Nephron progenitor cell (in vitro differentiated cells): ENCODE measurements around the gene SLC25A45.

Experiments
- DNase-seq: peaks from one replicate; pipeline ENCODE4 v3.0.0; 2021
- H3K27ac Mint-ChIP-seq: 2 replicates; pipeline ENCODE4 v1.8.0; 2021; ENCODE audit warnings: mild to moderate bottlenecking, moderate library complexity, mixed read lengths
- H3K27me3 Mint-ChIP-seq: 2 replicates; pipeline ENCODE4 v1.8.0; 2021; ENCODE audit warnings: mild to moderate bottlenecking, low read depth, mixed read lengths; ENCODE audit not compliant: poor library complexity
- H3K36me3 Mint-ChIP-seq: 2 replicates; pipeline ENCODE4 v1.8.0; 2021; ENCODE audit warnings: low read depth, mixed read lengths
- H3K4me1 Mint-ChIP-seq: 2 replicates; pipeline ENCODE4 v1.8.0; 2021; ENCODE audit warnings: mixed read lengths
- H3K4me3 Mint-ChIP-seq: 2 replicates; pipeline ENCODE4 v1.8.0; 2021; ENCODE audit warnings: mild to moderate bottlenecking, moderate library complexity, mixed read lengths
- H3K9me3 Mint-ChIP-seq: 2 replicates; pipeline ENCODE4 v1.8.0; 2021; ENCODE audit warnings: mild to moderate bottlenecking, moderate library complexity, mixed read lengths
- TF ChIP-seq, protein P1 (sequence below): fragments of 200-600 bp; sonication (generic); IDR thresholded peaks from 2 replicates; pipeline ENCODE4 v1.5.0; 2021; ENCODE audit warnings: antibody characterized with exemption

Gene SLC25A45

GRCh38 chr11:65388731-65389130 is 6.3 kb upstream of the SLC25A45 start:
- peaks cover 3% of the 10 kb centered on the region for H3K27me3 Mint-ChIP-seq
- H3K9me3 Mint-ChIP-seq, result no peaks in the 10 kb centered on the region
- TF ChIP-seq, protein P1, sequence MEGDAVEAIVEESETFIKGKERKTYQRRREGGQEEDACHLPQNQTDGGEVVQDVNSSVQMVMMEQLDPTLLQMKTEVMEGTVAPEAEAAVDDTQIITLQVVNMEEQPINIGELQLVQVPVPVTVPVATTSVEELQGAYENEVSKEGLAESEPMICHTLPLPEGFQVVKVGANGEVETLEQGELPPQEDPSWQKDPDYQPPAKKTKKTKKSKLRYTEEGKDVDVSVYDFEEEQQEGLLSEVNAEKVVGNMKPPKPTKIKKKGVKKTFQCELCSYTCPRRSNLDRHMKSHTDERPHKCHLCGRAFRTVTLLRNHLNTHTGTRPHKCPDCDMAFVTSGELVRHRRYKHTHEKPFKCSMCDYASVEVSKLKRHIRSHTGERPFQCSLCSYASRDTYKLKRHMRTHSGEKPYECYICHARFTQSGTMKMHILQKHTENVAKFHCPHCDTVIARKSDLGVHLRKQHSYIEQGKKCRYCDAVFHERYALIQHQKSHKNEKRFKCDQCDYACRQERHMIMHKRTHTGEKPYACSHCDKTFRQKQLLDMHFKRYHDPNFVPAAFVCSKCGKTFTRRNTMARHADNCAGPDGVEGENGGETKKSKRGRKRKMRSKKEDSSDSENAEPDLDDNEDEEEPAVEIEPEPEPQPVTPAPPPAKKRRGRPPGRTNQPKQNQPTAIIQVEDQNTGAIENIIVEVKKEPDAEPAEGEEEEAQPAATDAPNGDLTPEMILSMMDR, result no peak
- no peak for DNase-seq
- no peak overlapping the region for H3K27ac Mint-ChIP-seq
- peaks cover 62% of the 10 kb centered on the region for H3K4me1 Mint-ChIP-seq
- H3K36me3 Mint-ChIP-seq, result no peaks in the 10 kb centered on the region
- peak overlapping the region; percentile 48 for H3K4me3 Mint-ChIP-seq

DNA sequence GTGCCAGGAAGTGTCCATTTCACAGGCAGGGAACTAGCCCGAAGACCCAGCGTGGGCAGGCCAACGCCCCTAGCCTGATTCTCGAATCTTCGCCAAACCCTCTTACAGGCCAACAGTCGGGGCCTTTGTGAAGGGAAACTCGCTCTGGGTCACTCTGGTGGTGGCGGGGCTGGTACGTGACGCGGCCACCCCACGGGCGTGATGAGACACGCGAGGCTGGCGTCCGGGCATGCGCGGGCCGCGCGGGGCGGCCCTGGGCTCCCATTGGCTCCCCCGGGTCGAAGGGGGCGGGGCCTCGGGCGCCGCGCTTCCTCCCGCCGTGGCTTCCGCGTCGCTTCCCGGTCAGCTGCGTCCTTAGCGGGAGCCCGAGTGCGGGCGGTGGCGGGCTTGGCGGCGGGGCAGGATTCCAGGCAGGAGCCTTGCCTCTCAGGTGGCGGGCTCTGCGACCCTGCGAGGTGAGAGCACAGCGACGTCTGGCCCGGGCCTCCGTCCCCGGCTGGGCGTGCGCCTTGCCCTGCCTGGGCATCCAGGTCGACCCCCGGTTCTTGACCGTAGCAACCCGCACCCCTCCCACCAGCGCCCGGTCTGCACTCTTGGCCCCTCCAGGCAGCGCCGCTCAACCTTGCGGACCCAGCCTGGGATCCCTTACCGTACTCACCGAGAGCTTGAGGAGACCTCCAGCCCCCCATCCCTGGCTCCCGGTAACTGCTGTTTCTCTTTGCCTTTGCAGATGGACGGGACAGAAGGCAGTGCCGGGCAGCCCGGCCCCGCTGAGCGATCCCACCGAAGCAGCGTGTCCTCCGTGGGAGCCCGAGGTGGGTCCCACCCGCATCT is 4.1 kb upstream of the SLC25A45 start, which contains the start of gene FRMD8:
TSS of gene FRMD8 (plus strand) at position 331 of the 834 bp plus-strand sequence. CDS start at position 731, 400 bp downstream.
- DNase-seq, result peak; percentile 92
- TF ChIP-seq, protein P1, result no peak
- Mint-ChIP-seq H3K4me1 (peaks cover 69% of the 10 kb centered on the region), H3K27ac (no peak within 1 kb of the TSS), H3K4me3 (peak within 1 kb of the TSS; percentile 87), H3K9me3 (no peaks in the 10 kb centered on the region), H3K27me3 (peaks cover 3% of the 10 kb centered on the region), H3K36me3 (no peaks in the 10 kb centered on the region)

DNA sequence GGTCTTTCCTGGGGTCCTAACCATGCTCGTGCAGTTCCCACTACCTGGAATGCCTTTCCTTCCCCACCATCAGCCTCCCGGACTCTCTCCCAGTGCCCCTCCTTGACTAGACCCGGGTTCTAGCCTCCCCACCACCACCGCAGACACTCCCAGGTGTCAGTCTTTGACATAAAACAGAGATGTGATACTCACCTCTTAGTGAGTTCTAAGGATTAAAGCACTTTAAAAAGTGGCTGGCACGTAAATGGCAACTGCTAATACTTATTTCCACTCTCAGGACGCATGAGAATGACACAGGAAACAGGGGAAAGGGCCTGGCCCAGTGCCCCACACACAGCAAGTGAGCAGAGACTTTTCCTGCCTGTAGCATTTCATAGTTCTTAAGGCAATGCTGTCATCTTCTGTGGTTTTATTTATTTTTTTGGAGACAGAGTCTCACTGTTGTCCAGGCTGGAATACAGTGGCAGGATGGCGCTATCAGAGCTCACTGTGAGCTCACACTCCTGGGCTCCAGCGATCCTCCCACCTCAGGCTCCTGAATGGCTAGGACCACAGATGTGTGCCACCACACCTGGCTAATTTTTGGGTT is 1.9 kb upstream of the SLC25A45 start:
- Mint-ChIP-seq H3K27ac (no peak overlapping the region), H3K36me3 (no peaks in the 10 kb centered on the region), H3K4me3 (no peak overlapping the region), H3K9me3 (no peaks in the 10 kb centered on the region), H3K4me1 (peaks cover 49% of the 10 kb centered on the region), H3K27me3 (peaks cover 3% of the 10 kb centered on the region)
- TF ChIP-seq, protein P1, result no peak
- no peak for DNase-seq

GRCh38 chr11:65383778-65384177 is 1.3 kb upstream of the SLC25A45 start:
- peak overlapping the region; percentile 26 for H3K27ac Mint-ChIP-seq
- H3K4me3 Mint-ChIP-seq, result peak overlapping the region; percentile 58
- no peaks in the 10 kb centered on the region for H3K9me3 Mint-ChIP-seq
- DNase-seq, result no peak
- TF ChIP-seq, protein P1, result no peak
- no peaks in the 10 kb centered on the region for H3K36me3 Mint-ChIP-seq
- H3K27me3 Mint-ChIP-seq, result peaks cover 3% of the 10 kb centered on the region
- peaks cover 43% of the 10 kb centered on the region for H3K4me1 Mint-ChIP-seq

GRCh38 chr11:65382804-65383368 is 440 bp upstream of the SLC25A45 start:
- Mint-ChIP-seq H3K36me3 (no peaks in the 10 kb centered on the region), H3K27me3 (peaks cover 3% of the 10 kb centered on the region), H3K4me1 (peaks cover 44% of the 10 kb centered on the region), H3K9me3 (no peaks in the 10 kb centered on the region), H3K4me3 (peak overlapping the region; percentile 63), H3K27ac (peak overlapping the region; percentile 99)
- TF ChIP-seq, protein P1, result no peak
- no peak for DNase-seq
